ENCODE data around the gene NTN5. TPM values are rescaled to one million over a fixed set of nuclear protein-coding genes. Genes with fewer than 3 reads are reported as not detected.
"Not testable (repeated sequence)": the region's sequence is repeated elsewhere in the genome, so short reads cannot be mapped to it uniquely, and the experiment has no call there.

The NTN5 gene
- total RNA-seq, 1 donor from 2014 or later: 0.81 TPM

GRCh38 chr19:48670699-48671445, 1.9 kb downstream of the NTN5 start:
- intact Hi-C loops (cut with micrococcal nuclease): no loop called here

GRCh38 chr19:48669903-48670668, 2.7 kb downstream of the NTN5 start:
- intact Hi-C loops (cut with micrococcal nuclease): no loop called here

GRCh38 chr19:48668761-48669160, 4.1 kb downstream of the NTN5 start:
- intact Hi-C loops (cut with micrococcal nuclease): no loop called here

GRCh38 chr19:48668332-48668731, 4.5 kb downstream of the NTN5 start:
- intact Hi-C loops (cut with micrococcal nuclease): no loop called here

- intact Hi-C loops (cut with micrococcal nuclease): no loop called here
These were observed 7.0 kb downstream of the NTN5 start for GRCh38 chr19:48665786-48666185.

- intact Hi-C loops (cut with micrococcal nuclease): no loop called here
These were observed 8.3 kb downstream of the NTN5 start for GRCh38 chr19:48664476-48664875.

GRCh38 chr19:48663667-48664066, 9.2 kb downstream of the NTN5 start:
- intact Hi-C loops (cut with micrococcal nuclease): no loop called here

GRCh38 chr19:48661711-48662090, 11.1 kb downstream of the NTN5 start:
- intact Hi-C loops (cut with micrococcal nuclease): loop anchor here (1.0 kb wide), 2 partner anchors 15 to 53 kb away; partner anchors contain the start of gene CA11

GRCh38 chr19:48660852-48661710, 11.7 kb downstream of the NTN5 start:
- intact Hi-C loops (cut with micrococcal nuclease): loop anchor here (1.0 kb wide), 2 partner anchors 15 to 53 kb away; partner anchors contain the start of gene CA11

- intact Hi-C loops (cut with micrococcal nuclease): no loop called here
These were observed 13.0 kb downstream of the NTN5 start for GRCh38 chr19:48659768-48660167.

GRCh38 chr19:48658483-48658882, 14.3 kb downstream of the NTN5 start:
- intact Hi-C loops (cut with micrococcal nuclease): no loop called here

- intact Hi-C loops (cut with micrococcal nuclease): not testable (repeated sequence)
These were observed 15.0 kb downstream of the NTN5 start for GRCh38 chr19:48657828-48658227.

GRCh38 chr19:48656840-48657474, 15.9 kb downstream of the NTN5 start:
- intact Hi-C loops (cut with micrococcal nuclease): no loop called here

- intact Hi-C loops (cut with micrococcal nuclease): no loop called here
These were observed 18.3 kb downstream of the NTN5 start for GRCh38 chr19:48654299-48655059.

GRCh38 chr19:48651683-48652048, 21.2 kb downstream of the NTN5 start:
- intact Hi-C loops (cut with micrococcal nuclease): no loop called here

- intact Hi-C loops (cut with micrococcal nuclease): no loop called here
These were observed 21.7 kb downstream of the NTN5 start for GRCh38 chr19:48650974-48651682.

GRCh38 chr19:48648134-48648533, 24.7 kb downstream of the NTN5 start:
- intact Hi-C loops (cut with micrococcal nuclease): loop anchor here (5.0 kb wide), 2 partner anchors 324 to 804 kb away; partner anchors contain the start of genes ALDH16A1 and PIH1D1

GRCh38 chr19:48646722-48647216, 26.0 kb downstream of the NTN5 start:
- intact Hi-C loops (cut with micrococcal nuclease): loop anchor here (1.0 to 5.0 kb wide), 10 partner anchors 8 to 806 kb away; partner anchors contain the start of genes ALDH16A1 and PIH1D1

- intact Hi-C loops (cut with micrococcal nuclease): loop anchor here (1.0 to 5.0 kb wide), 10 partner anchors 8 to 806 kb away; partner anchors contain the start of genes ALDH16A1 and PIH1D1
These were observed 26.7 kb downstream of the NTN5 start, which contains the start of gene CA11 for GRCh38 chr19:48646001-48646721. CA11 (minus strand) TSS chr19:48646187; CDS start chr19:48645632, 555 bp downstream.
